Stomach (tissue), 4 donors: ENCODE measurements around the gene CHEK1.

Experiments used
- CTCF ChIP-seq, 7 experiments: fragments of 450-650 bp in 4 of 7; fragments of 200-600 bp in 3 of 7; sonication (generic) in 3 of 7; IDR thresholded peaks; one replicate each; pipeline ENCODE4 v1.5.1; 2016 to 2019; ENCODE audit warnings: antibody characterized with exemption in 7 of 7, control low read depth in 2 of 7, mild to moderate bottlenecking in 1 of 7
- POLR2A ChIP-seq, 4 donors: fragments of 450-650 bp; IDR thresholded peaks; one replicate each; pipeline ENCODE4 v1.6.1; 2016; ENCODE audit warnings: antibody characterized with exemption in 4 of 4, control low read depth in 2 of 4, mild to moderate bottlenecking in 1 of 4, moderate library complexity in 1 of 4
- POLR2AphosphoS5 ChIP-seq, 3 donors: sonication (generic); formaldehyde crosslinking; IDR thresholded peaks; one replicate each; pipeline ENCODE4 v1.6.1; 2016; ENCODE audit warnings: antibody characterized with exemption in 3 of 3

GRCh38 chr11:125667151-125667550 is 42.2 kb downstream of the CHEK1 start:
- TF ChIP-seq CTCF (IDR thresholded peaks at IDR 0.05) (no peak), POLR2A (IDR thresholded peaks at IDR 0.05) (no peak), POLR2AphosphoS5 (IDR thresholded peaks at IDR 0.05) (no peak)
